HPDE6-E6E7 (cell line): ENCODE data around the gene TNFRSF13B.

Source experiments
- DNase-seq: peaks from one replicate; pipeline ENCODE4 v3.0.0; 2011; ENCODE audit warnings: missing footprints; ENCODE audit errors: extremely low spot score

TNFRSF13B gene

GRCh38 chr17:16938496-16939207 is 33.3 kb downstream of the TNFRSF13B start:
- DNase-seq, result no peak

- DNase-seq, result no peak
These were observed 33.9 kb downstream of the TNFRSF13B start for GRCh38 chr17:16938031-16938430.

- no peak for DNase-seq
These were observed 34.5 kb downstream of the TNFRSF13B start for GRCh38 chr17:16937431-16937830.

- DNase-seq, result no peak
These were observed 35.2 kb downstream of the TNFRSF13B start for GRCh38 chr17:16936536-16937310.

- DNase-seq, result no peak
These were observed 36.1 kb downstream of the TNFRSF13B start for GRCh38 chr17:16935786-16936185.

GRCh38 chr17:16935241-16935663 is 36.7 kb downstream of the TNFRSF13B start:
- no peak for DNase-seq

GRCh38 chr17:16934836-16935235 is 37.1 kb downstream of the TNFRSF13B start:
- no peak for DNase-seq

GRCh38 chr17:16934133-16934795 is 37.7 kb downstream of the TNFRSF13B start:
- no peak for DNase-seq

- DNase-seq, result no peak
These were observed 38.4 kb downstream of the TNFRSF13B start for GRCh38 chr17:16933317-16934132.

- no peak for DNase-seq
These were observed 39.3 kb downstream of the TNFRSF13B start for GRCh38 chr17:16932611-16933010.

- DNase-seq, result no peak
These were observed 39.8 kb downstream of the TNFRSF13B start for GRCh38 chr17:16932156-16932555.

GRCh38 chr17:16931318-16932060 is 40.4 kb downstream of the TNFRSF13B start:
- no peak for DNase-seq

GRCh38 chr17:16930571-16931317 is 41.2 kb downstream of the TNFRSF13B start:
- no peak for DNase-seq

GRCh38 chr17:16929757-16930520 is 42.0 kb downstream of the TNFRSF13B start:
- no peak for DNase-seq

GRCh38 chr17:16929035-16929680 is 42.8 kb downstream of the TNFRSF13B start:
- DNase-seq, result no peak

- DNase-seq, result no peak
These were observed 43.4 kb downstream of the TNFRSF13B start for GRCh38 chr17:16928406-16929034.

- no peak for DNase-seq
These were observed 44.1 kb downstream of the TNFRSF13B start for GRCh38 chr17:16927641-16928321.
